Measurements from ENCODE around the gene ANKRD28. TPM values are rescaled to one million over a fixed set of nuclear protein-coding genes. Genes with fewer than 3 reads are reported as not detected.
A peak's percentile ranks its signal among the peaks of the same experiment; 100 is the strongest.

The ANKRD28 gene
- total and polyA plus RNA-seq, 9 of the 15 experiments (the other 6 are each of a cell fraction or from before 2014, with no cell fraction given), result 11.7 to 66.0 (median 36.7) TPM

DNA sequence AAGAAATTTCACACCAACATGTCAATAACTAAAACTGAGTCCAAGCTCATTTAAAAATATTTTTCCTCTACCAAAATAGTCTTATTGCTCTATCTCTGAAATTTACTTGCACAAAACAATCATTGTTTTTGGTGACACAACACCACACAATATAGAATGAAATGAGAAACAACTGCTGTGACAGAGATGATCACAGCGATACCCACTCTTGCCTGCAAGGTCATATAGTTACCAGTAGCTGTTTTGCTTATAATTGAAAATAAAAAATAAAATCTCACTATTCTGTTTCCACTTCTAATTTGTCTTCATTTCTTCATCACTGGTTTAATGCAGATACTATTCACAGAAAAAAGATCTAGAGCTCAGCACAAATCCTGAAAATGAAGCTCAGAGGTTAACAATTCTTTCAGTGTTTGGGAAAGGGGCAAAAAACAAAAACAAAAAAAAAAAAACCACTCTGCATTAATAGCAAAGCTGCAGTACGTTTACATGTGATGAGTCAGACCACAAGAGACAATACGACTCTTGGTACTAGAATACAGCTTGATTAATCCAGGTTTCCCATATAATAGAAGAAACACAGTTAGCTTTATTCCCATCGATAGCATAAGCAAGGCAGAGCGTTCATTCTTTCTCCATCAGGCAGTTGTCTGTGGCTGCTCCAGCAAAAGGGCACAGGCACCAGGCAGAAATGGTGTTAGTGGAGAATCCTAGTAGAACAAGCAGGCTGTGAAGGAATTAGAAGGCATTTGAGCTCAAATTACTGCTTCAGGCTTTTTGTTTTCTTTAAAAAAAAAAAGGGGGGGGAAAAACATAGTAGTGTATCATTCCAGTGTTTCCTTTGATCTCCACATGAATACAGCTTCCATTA, 773 bp downstream of the ANKRD28 start:
- Histone ChIP-seq H3K36me3 (ENCODE audit: control insufficient read depth, insufficient read depth, low read length) (peaks cover 11% of the 10 kb centered on the region; the same call in 2 of the 3 replicates), H3K4me1 (replicated peaks in 1 of 2; ENCODE audit: control insufficient read depth in 2 of 2, insufficient read depth in 2 of 2, low read length in 2 of 2) (peaks cover 0 to 23% of the 10 kb centered on the region in 2 experiments; a peak in 4 of 5 replicates), H3K4me2 (ENCODE audit: insufficient read depth, low read length) (peak overlapping the region; percentile 80), H4K20me1 (replicated peaks; ENCODE audit: control insufficient read depth, insufficient read depth, low read length) (no peaks in the 10 kb centered on the region), H3K9me3 (replicated peaks; ENCODE audit: control insufficient read depth, insufficient read depth, low read depth, low read length) (no peaks in the 10 kb centered on the region), H3K4me3 (peak overlapping the region; percentile 30), H3K79me2 (ENCODE audit: control insufficient read depth, insufficient read depth, low read length) (peaks cover 94% of the 10 kb centered on the region), H3K27ac (ENCODE audit: extremely low read depth, low read depth, low read length) (peak overlapping the region; percentile 82), H2AFZ (ENCODE audit: low read depth, low read length) (peak overlapping the region; percentile 41), H3K9ac (ENCODE audit: insufficient read depth in 1 of 2, low read depth in 2 of 2, low read length in 2 of 2) (peak overlapping the region; percentile 67 to 77), H3K9me1 (ENCODE audit: control insufficient read depth, insufficient read depth, low read length) (no peaks in the 10 kb centered on the region), H3K27me3 (ENCODE audit: control insufficient read depth in 2 of 2, insufficient read depth in 2 of 2, low read length in 2 of 2) (no peaks in the 10 kb centered on the region)
- intact Hi-C loops (cut with micrococcal nuclease), result no loop called here
- WGBS (ENCODE audit: insufficient coverage, low coverage, missing lambda C conversion rate), result 0% methylated on average over 5 of the region's 5 CpGs
- ATAC-seq, result peak; percentile 56
- DNase-seq (ENCODE audit: extremely low read depth in 1 of 4, low spot score in 3 of 4), result peak; percentile 25 to 42 (median 36)
- ChIA-PET POLR2A (interaction anchor here (0.7 to 3.1 kb wide), 11 partner anchors 8 to 106 kb away, joined by 3 to 16 read pairs (median 4); no protein-coding TSS in a partner anchor), CTCF (ENCODE audit: low intra/inter-chr PET ratio) (interaction anchor here (0.6 kb wide), 1 partner anchor 51 kb away, joined by 3 read pairs; no protein-coding TSS in a partner anchor)
- BruUV-seq (replicated peaks), result TSS peak; percentile 65
- no peak for FAIRE-seq
- in situ Hi-C loops (cut with MboI), result no loop called here
- TF ChIP-seq, protein P1, sequence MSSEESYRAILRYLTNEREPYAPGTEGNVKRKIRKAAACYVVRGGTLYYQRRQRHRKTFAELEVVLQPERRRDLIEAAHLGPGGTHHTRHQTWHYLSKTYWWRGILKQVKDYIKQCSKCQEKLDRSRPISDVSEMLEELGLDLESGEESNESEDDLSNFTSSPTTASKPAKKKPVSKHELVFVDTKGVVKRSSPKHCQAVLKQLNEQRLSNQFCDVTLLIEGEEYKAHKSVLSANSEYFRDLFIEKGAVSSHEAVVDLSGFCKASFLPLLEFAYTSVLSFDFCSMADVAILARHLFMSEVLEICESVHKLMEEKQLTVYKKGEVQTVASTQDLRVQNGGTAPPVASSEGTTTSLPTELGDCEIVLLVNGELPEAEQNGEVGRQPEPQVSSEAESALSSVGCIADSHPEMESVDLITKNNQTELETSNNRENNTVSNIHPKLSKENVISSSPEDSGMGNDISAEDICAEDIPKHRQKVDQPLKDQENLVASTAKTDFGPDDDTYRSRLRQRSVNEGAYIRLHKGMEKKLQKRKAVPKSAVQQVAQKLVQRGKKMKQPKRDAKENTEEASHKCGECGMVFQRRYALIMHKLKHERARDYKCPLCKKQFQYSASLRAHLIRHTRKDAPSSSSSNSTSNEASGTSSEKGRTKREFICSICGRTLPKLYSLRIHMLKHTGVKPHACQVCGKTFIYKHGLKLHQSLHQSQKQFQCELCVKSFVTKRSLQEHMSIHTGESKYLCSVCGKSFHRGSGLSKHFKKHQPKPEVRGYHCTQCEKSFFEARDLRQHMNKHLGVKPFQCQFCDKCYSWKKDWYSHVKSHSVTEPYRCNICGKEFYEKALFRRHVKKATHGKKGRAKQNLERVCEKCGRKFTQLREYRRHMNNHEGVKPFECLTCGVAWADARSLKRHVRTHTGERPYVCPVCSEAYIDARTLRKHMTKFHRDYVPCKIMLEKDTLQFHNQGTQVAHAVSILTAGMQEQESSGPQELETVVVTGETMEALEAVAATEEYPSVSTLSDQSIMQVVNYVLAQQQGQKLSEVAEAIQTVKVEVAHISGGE (CRISPR knock-in tag; IDR thresholded peaks at IDR 0.05), result no peak
- TF ChIP-seq SIN3A (IDR thresholded peaks at IDR 0.05; ENCODE audit: borderline replicate concordance in 2 of 2, control insufficient read depth in 1 of 2, low read depth in 2 of 2, low read length in 2 of 2) (no peak), DLX4 (CRISPR knock-in tag; IDR thresholded peaks at IDR 0.05) (no peak), ZNF217 (CRISPR knock-in tag; IDR thresholded peaks at IDR 0.05) (no peak), RBM15 (IDR thresholded peaks at IDR 0.05; ENCODE audit: insufficient read depth, low read length) (no peak), BCLAF1 (IDR thresholded peaks at IDR 0.05; ENCODE audit: borderline replicate concordance in 1 of 2, control insufficient read depth in 1 of 2, low read depth in 2 of 2, low read length in 1 of 2) (no peak), PML (IDR thresholded peaks at IDR 0.05; ENCODE audit: low read length) (no peak), SMARCB1 (IDR thresholded peaks at IDR 0.05; ENCODE audit: insufficient read length, low read depth) (no peak), CC2D1A (IDR thresholded peaks at IDR 0.05) (no peak)
- TF ChIP-seq, protein P2, sequence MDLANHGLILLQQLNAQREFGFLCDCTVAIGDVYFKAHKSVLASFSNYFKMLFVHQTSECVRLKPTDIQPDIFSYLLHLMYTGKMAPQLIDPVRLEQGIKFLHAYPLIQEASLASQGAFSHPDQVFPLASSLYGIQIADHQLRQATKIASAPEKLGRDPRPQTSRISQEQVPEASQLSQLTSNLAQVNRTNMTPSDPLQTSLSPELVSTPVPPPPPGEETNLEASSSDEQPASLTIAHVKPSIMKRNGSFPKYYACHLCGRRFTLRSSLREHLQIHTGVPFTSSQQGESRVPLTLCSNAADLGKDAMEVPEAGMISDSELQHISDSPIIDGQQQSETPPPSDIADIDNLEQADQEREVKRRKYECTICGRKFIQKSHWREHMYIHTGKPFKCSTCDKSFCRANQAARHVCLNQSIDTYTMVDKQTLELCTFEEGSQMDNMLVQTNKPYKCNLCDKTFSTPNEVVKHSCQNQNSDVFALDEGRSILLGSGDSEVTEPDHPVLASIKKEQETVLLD (IDR thresholded peaks at IDR 0.05), result no peak

All from K562 (cell line).